ENCODE data around the gene MYO7A.

Gene MYO7A

DNA sequence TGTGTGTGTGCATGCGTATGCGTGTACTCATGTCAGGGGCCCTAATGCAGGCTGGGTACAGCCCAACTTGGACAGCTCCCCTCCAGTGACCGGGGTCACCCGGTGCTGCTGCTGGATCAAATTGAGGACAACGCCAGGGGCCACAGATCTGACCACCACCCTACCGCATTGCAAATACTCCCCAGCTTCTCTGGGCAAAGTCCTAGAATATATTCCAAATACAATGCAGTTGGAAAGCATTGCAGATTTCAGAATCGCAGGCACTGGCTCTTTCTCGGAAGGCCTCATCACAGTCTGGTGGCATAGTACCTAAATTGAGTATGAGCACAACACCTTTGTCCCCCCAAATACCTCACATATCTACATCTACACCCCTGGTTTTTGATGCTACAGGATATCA is 43.2 kb downstream of the MYO7A start:
- no peak overlapping the region for H3K9ac ChIP-seq (ENCODE audit: low read length in 2 of 2)
- no peak overlapping the region for H3K4me3 ChIP-seq (ENCODE audit: low read length in 2 of 2)

DNA sequence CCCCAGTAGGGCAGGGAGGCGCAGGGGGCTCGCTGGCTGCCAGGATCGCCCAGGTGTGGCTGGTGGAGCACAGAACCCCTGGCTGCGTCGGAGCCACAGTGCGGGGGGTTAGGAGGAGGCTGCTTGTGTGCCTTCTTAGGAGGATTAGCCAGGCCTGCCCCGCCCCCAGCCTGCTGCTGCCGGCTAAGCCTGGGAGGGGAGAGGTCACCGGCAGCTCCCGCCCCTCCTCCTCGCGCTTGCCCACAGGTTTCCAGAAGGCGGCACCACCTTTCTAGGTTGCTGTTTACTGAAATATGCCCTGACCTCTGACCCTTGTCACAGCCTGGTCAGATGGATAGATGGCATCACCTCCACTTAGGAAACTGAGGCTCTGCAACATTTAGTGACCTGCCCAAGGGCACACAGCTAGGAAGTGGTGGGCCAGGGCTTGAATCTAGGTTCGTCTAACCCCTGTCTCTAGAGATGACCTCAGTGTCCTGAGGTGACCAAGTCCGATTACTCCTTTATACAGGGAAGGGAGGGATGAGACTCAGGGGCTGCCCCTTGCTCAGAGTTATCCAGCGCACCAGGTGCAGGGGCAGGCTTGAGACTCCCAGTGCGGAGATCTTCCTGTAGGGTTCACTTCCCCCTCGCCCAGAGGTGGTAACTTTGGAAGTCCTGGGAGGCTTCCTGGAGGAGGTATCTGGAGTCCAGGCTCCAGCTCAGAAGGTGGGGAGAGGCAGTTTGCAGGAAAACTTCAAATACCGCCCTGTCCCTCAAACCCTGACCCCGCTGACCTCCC is 44.0 kb downstream of the MYO7A start:
- Histone ChIP-seq H3K27ac (ENCODE audit: low read length) (no peak overlapping the region), H3K36me3 (ENCODE audit: control insufficient read depth in 2 of 2, insufficient read depth in 2 of 2, low read length in 2 of 2) (no peaks in the 10 kb centered on the region), H3K4me3 (ENCODE audit: low read length in 2 of 2) (no peak overlapping the region), H3K27me3 (ENCODE audit: control insufficient read depth in 1 of 2, insufficient read depth in 2 of 2, low read length in 2 of 2) (no peaks in the 10 kb centered on the region), H3K9ac (ENCODE audit: low read length in 2 of 2) (no peak overlapping the region), H3K9me3 (ENCODE audit: control insufficient read depth in 2 of 2, low read length in 2 of 2) (no peaks in the 10 kb centered on the region), H3K4me1 (ENCODE audit: control insufficient read depth, insufficient read depth, low read length) (no peaks in the 10 kb centered on the region)

More for the DNA sequence above, 43.2 kb downstream of the MYO7A start:
- H3K4me1 ChIP-seq (ENCODE audit: control insufficient read depth, insufficient read depth, low read length) = no peaks in the 10 kb centered on the region
- H3K27ac ChIP-seq (ENCODE audit: low read length) = no peak overlapping the region
- H3K27me3 ChIP-seq (ENCODE audit: control insufficient read depth in 1 of 2, insufficient read depth in 2 of 2, low read length in 2 of 2) = no peaks in the 10 kb centered on the region
- no peaks in the 10 kb centered on the region for H3K9me3 ChIP-seq (ENCODE audit: control insufficient read depth in 2 of 2, low read length in 2 of 2)
- no peaks in the 10 kb centered on the region for H3K36me3 ChIP-seq (ENCODE audit: control insufficient read depth in 2 of 2, insufficient read depth in 2 of 2, low read length in 2 of 2)

- no peak overlapping the region for H3K27ac ChIP-seq (ENCODE audit: low read length)
- H3K9me3 ChIP-seq (ENCODE audit: control insufficient read depth in 2 of 2, low read length in 2 of 2) = no peaks in the 10 kb centered on the region
- H3K36me3 ChIP-seq (ENCODE audit: control insufficient read depth in 2 of 2, insufficient read depth in 2 of 2, low read length in 2 of 2) = no peaks in the 10 kb centered on the region
- no peaks in the 10 kb centered on the region for H3K27me3 ChIP-seq (ENCODE audit: control insufficient read depth in 1 of 2, insufficient read depth in 2 of 2, low read length in 2 of 2)
- no peaks in the 10 kb centered on the region for H3K4me1 ChIP-seq (ENCODE audit: control insufficient read depth, insufficient read depth, low read length)
- H3K9ac ChIP-seq (ENCODE audit: low read length in 2 of 2) = no peak overlapping the region
- H3K4me3 ChIP-seq (ENCODE audit: low read length in 2 of 2) = no peak overlapping the region
Measured at GRCh38 chr11:77172666-77172982, 44.6 kb downstream of the MYO7A start.

DNA sequence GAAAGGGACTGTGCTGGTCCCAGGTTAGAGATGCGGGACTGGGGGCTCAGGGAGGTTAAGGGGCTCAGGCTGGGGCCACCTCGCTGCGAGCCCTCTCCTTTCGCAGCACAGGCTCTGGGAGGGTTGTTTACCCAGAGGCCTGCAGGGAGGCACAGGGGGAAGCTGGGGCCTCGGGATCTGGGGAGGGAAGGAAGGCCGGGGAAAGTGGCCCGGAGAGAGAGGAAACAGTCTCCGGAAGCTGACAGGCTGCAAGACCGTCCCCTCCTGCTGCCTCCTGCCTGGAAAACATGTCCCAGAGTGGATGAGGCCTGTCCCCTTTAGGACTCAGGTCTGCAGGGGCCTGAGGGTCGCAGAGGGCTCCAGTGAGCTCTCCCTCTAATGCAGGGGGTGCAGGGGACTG is 45.4 kb downstream of the MYO7A start:
- Histone ChIP-seq H3K4me1 (ENCODE audit: control insufficient read depth, insufficient read depth, low read length) (no peaks in the 10 kb centered on the region), H3K4me3 (ENCODE audit: low read length in 2 of 2) (no peak overlapping the region), H3K27me3 (ENCODE audit: control insufficient read depth in 1 of 2, insufficient read depth in 2 of 2, low read length in 2 of 2) (no peaks in the 10 kb centered on the region), H3K9ac (ENCODE audit: low read length in 2 of 2) (no peak overlapping the region), H3K27ac (ENCODE audit: low read length) (no peak overlapping the region), H3K9me3 (ENCODE audit: control insufficient read depth in 2 of 2, low read length in 2 of 2) (no peaks in the 10 kb centered on the region), H3K36me3 (ENCODE audit: control insufficient read depth in 2 of 2, insufficient read depth in 2 of 2, low read length in 2 of 2) (no peaks in the 10 kb centered on the region)

DNA sequence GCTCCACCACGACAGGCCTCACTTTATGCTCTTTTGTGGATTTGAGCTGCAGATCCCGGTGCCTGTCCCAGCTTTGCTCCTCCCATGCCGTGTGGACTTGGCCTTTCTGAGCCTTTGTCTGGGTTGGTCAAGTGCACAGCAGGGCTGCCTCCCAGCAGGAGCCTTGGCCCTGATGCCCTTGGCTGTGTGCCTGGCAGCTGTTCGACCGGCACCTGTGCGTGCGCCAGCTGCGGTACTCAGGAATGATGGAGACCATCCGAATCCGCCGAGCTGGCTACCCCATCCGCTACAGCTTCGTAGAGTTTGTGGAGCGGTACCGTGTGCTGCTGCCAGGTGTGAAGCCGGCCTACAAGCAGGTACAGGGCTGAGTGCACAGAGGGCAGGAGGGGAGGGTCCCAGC is 46.5 kb downstream of the MYO7A start:
- no peaks in the 10 kb centered on the region for H3K9me3 ChIP-seq (ENCODE audit: control insufficient read depth in 2 of 2, low read length in 2 of 2)
- no peaks in the 10 kb centered on the region for H3K4me1 ChIP-seq (ENCODE audit: control insufficient read depth, insufficient read depth, low read length)
- H3K27me3 ChIP-seq (ENCODE audit: control insufficient read depth in 1 of 2, insufficient read depth in 2 of 2, low read length in 2 of 2) = no peaks in the 10 kb centered on the region
- H3K27ac ChIP-seq (ENCODE audit: low read length) = no peak overlapping the region
- no peak overlapping the region for H3K4me3 ChIP-seq (ENCODE audit: low read length in 2 of 2)
- H3K9ac ChIP-seq (ENCODE audit: low read length in 2 of 2) = no peak overlapping the region
- H3K36me3 ChIP-seq (ENCODE audit: control insufficient read depth in 2 of 2, insufficient read depth in 2 of 2, low read length in 2 of 2) = no peaks in the 10 kb centered on the region

DNA sequence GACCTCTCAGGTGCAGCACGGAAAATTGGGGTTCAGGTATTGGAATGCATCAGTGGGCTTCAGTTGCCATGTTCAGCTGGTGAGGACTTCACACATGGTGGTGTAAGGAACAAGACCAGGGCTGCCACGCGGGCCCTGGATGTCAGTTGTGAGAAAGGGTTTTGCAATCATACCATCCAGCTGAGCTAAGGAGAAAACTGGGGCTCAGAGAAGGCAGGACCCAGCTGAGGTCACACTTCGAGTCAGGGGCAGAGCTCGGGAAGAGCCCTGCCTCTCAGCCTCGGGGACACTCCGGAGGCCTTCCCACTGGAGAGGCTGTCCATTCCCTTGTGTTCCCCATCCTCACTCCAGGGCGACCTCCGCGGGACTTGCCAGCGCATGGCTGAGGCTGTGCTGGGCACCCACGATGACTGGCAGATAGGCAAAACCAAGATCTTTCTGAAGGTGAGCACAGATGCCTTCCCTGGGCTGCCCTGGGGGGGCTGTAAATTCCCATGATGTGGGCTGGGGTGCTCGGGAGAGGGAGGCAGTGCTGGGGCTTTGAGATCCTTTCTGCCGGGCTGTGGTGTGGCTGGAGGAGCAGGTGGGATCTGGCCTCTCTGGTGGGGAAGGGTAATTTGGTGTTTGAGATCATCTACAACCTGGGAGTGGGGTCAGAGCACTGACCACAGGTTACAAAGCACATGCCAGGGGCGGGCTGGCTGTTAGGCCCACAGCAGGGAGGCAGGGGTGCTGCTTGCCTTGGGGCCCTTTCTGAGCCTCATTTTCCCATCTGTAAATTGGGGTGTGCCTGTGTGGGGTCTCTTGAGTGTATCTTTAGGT is 47.2 kb downstream of the MYO7A start:
- Histone ChIP-seq H3K27me3 (ENCODE audit: control insufficient read depth in 1 of 2, insufficient read depth in 2 of 2, low read length in 2 of 2) (no peaks in the 10 kb centered on the region), H3K9ac (ENCODE audit: low read length in 2 of 2) (no peak overlapping the region), H3K4me3 (ENCODE audit: low read length in 2 of 2) (no peak overlapping the region), H3K27ac (ENCODE audit: low read length) (no peak overlapping the region), H3K9me3 (ENCODE audit: control insufficient read depth in 2 of 2, low read length in 2 of 2) (no peaks in the 10 kb centered on the region), H3K4me1 (ENCODE audit: control insufficient read depth, insufficient read depth, low read length) (no peaks in the 10 kb centered on the region), H3K36me3 (ENCODE audit: control insufficient read depth in 2 of 2, insufficient read depth in 2 of 2, low read length in 2 of 2) (no peaks in the 10 kb centered on the region)

GRCh38 chr11:77175869-77176539 is 48.0 kb downstream of the MYO7A start:
- Histone ChIP-seq H3K9ac (ENCODE audit: low read length in 2 of 2) (no peak overlapping the region), H3K27me3 (ENCODE audit: control insufficient read depth in 1 of 2, insufficient read depth in 2 of 2, low read length in 2 of 2) (no peaks in the 10 kb centered on the region), H3K9me3 (ENCODE audit: control insufficient read depth in 2 of 2, low read length in 2 of 2) (no peaks in the 10 kb centered on the region), H3K27ac (ENCODE audit: low read length) (no peak overlapping the region), H3K4me1 (ENCODE audit: control insufficient read depth, insufficient read depth, low read length) (no peaks in the 10 kb centered on the region), H3K36me3 (ENCODE audit: control insufficient read depth in 2 of 2, insufficient read depth in 2 of 2, low read length in 2 of 2) (no peaks in the 10 kb centered on the region), H3K4me3 (ENCODE audit: low read length in 2 of 2) (no peak overlapping the region)

DNA sequence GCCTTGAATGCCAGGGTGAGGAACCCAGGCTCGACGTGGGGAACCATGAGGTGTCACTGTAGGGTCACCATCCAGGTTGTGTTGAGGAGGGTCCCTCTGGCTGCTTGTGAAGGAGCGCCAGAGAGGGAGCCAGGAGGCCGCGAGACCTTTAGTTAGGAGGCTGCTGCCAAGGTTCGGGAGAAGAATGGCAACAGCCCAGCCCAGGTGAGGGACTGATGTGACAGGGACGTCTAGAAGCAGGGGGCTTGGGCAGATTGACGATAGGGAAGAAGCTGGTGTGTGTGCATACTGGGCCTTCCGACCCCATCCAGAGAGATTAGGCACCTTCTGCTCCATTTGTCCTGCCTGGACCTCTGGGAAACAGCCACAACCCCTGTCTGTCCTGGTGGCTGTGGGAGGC is 49.0 kb downstream of the MYO7A start:
- no peak overlapping the region for H3K9ac ChIP-seq (ENCODE audit: low read length in 2 of 2)
- no peak overlapping the region for H3K27ac ChIP-seq (ENCODE audit: low read length)
- no peak overlapping the region for H3K4me3 ChIP-seq (ENCODE audit: low read length in 2 of 2)
- H3K27me3 ChIP-seq (ENCODE audit: control insufficient read depth in 1 of 2, insufficient read depth in 2 of 2, low read length in 2 of 2) = no peaks in the 10 kb centered on the region
- H3K4me1 ChIP-seq (ENCODE audit: control insufficient read depth, insufficient read depth, low read length) = no peaks in the 10 kb centered on the region
- H3K36me3 ChIP-seq (ENCODE audit: control insufficient read depth in 2 of 2, insufficient read depth in 2 of 2, low read length in 2 of 2) = no peaks in the 10 kb centered on the region
- H3K9me3 ChIP-seq (ENCODE audit: control insufficient read depth in 2 of 2, low read length in 2 of 2) = no peaks in the 10 kb centered on the region

DNA sequence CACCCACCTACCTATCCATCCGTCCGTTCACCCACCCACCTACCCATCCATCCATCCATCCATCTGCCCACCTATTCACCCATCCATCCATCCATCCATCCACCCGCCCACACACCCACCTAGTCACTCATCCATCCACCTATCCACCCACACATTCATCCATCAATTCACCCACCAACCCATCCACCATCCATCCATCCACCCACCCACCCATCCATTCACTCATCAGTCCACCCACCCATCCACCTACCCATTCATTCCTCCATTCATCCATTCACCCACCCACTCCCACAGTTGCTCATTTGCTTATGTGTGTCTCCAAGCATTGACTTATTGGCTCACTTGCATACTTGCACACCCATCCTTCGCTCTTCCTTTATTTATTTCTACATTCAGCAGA is 50.1 kb downstream of the MYO7A start:
- Histone ChIP-seq H3K9me3 (ENCODE audit: control insufficient read depth in 2 of 2, low read length in 2 of 2) (no peaks in the 10 kb centered on the region), H3K27ac (ENCODE audit: low read length) (no peak overlapping the region), H3K27me3 (ENCODE audit: control insufficient read depth in 1 of 2, insufficient read depth in 2 of 2, low read length in 2 of 2) (no peaks in the 10 kb centered on the region), H3K4me1 (ENCODE audit: control insufficient read depth, insufficient read depth, low read length) (no peaks in the 10 kb centered on the region), H3K4me3 (ENCODE audit: low read length in 2 of 2) (no peak overlapping the region), H3K9ac (ENCODE audit: low read length in 2 of 2) (no peak overlapping the region), H3K36me3 (ENCODE audit: control insufficient read depth in 2 of 2, insufficient read depth in 2 of 2, low read length in 2 of 2) (no peaks in the 10 kb centered on the region)

DNA sequence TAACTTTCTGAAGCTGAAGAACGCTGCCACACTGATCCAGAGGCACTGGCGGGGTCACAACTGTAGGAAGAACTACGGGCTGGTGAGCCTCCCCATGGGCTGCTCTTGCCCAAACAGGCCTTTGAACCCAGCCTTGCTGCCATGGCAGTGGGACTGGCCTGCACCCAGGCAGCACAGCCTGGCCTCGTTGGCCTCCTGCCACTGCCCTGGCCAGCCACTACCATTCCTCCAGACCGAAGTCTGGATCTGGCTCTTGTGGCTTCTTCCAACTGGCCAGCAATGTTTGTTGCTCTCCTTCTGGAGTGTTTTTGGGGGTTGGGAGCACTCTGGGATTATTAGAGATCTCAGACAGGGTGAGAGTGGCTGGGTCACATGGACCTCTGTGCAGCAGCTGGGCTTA is 51.0 kb downstream of the MYO7A start:
- no peaks in the 10 kb centered on the region for H3K4me1 ChIP-seq (ENCODE audit: control insufficient read depth, insufficient read depth, low read length)
- H3K9me3 ChIP-seq (ENCODE audit: control insufficient read depth in 2 of 2, low read length in 2 of 2) = no peaks in the 10 kb centered on the region

More for the DNA sequence above, 51.0 kb downstream of the MYO7A start:
- Histone ChIP-seq H3K36me3 (ENCODE audit: control insufficient read depth in 2 of 2, insufficient read depth in 2 of 2, low read length in 2 of 2) (no peaks in the 10 kb centered on the region), H3K4me3 (ENCODE audit: low read length in 2 of 2) (no peak overlapping the region), H3K9ac (ENCODE audit: low read length in 2 of 2) (no peak overlapping the region), H3K27ac (ENCODE audit: low read length) (no peak overlapping the region), H3K27me3 (ENCODE audit: control insufficient read depth in 1 of 2, insufficient read depth in 2 of 2, low read length in 2 of 2) (no peaks in the 10 kb centered on the region)

All from stomach smooth muscle (tissue), 2 donors.